SK-N-SH (cell line): Measurements from ENCODE around the gene RB1. TPM values are rescaled to one million over a fixed set of nuclear protein-coding genes. Genes with fewer than 3 reads are reported as not detected.

ENCODE experiments used
- CTCF ChIA-PET: fragments of 300-600, 350-600 bp; formaldehyde crosslinking; extraction: SDS; loops from one replicate; lab custom pipeline; 2021; lab: Yijun Ruan, JAX
- POLR2A ChIA-PET: fragments of 350-600 bp; sonication (Branson Sonifier 250); formaldehyde crosslinking; extraction: SDS; loops from one replicate; lab custom pipeline; 2020; ENCODE audit warnings: antibody characterized with exemption, inconsistent platforms; lab: Yijun Ruan, JAX
- DNase-seq: peaks from one replicate; pipeline ENCODE4 v3.0.0; 2012
- H2AFZ ChIP-seq: fragments of 200-600 bp; sonication (generic); 2 replicates; pipeline ENCODE4 v1.8.1; 2016; ENCODE audit warnings: antibody characterized with exemption, mild to moderate bottlenecking, low read depth
- H3F3A ChIP-seq: fragments of 200-600 bp; sonication (generic); replicated peaks from 2 replicates; pipeline ENCODE3; 2016; ENCODE audit warnings: antibody characterized with exemption, mild to moderate bottlenecking; ENCODE audit not compliant: insufficient read depth
- H3K27ac ChIP-seq, 2 experiments: fragments of 200-500 bp in 1 of 2; fragments of 200-600 bp in 1 of 2; sonication (Bioruptor generic) in 1 of 2; sonication (generic), shearing (Covaris generic) in 1 of 2; 2 replicates each; pipeline versions ENCODE4 v1.5.1 to v1.6.1; 2014 to 2016; ENCODE audit warnings: low read depth in 2 of 2, inconsistent platforms in 1 of 2, low read length in 1 of 2, mild to moderate bottlenecking in 1 of 2, mixed read lengths in 1 of 2
- H3K27me3 ChIP-seq: fragments of 200-600 bp; sonication (generic), shearing (Covaris generic); 2 replicates; pipeline ENCODE4 v1.6.1; 2016; ENCODE audit warnings: mixed run types; ENCODE audit not compliant: insufficient read depth
- H3K36me3 ChIP-seq, 2 experiments: fragments of 200-500 bp in 1 of 2; fragments of 200-600 bp in 1 of 2; sonication (Bioruptor generic) in 1 of 2; sonication (generic) in 1 of 2; replicated peaks in 1 of 2; 2 replicates each; pipeline versions ENCODE3 to v1.5.1; 2014 to 2016; ENCODE audit warnings: low read length in 1 of 2, mild to moderate bottlenecking in 1 of 2; ENCODE audit not compliant: insufficient read depth in 2 of 2, control insufficient read depth in 1 of 2
- H3K4me1 ChIP-seq, 2 experiments: fragments of 200-500 bp in 1 of 2; fragments of 200-600 bp in 1 of 2; sonication (Bioruptor generic) in 1 of 2; sonication (generic), shearing (Covaris generic) in 1 of 2; 2 replicates each; pipeline versions ENCODE4 v1.5.1 to v1.6.1; 2014 to 2016; ENCODE audit warnings: low read depth in 1 of 2, low read length in 1 of 2, mixed run types in 1 of 2; ENCODE audit not compliant: insufficient read depth in 2 of 2, control insufficient read depth in 1 of 2
- H3K4me2 ChIP-seq: fragments of 200-600 bp; sonication (generic), shearing (Covaris generic); 2 replicates; pipeline ENCODE4 v1.6.1; 2017; ENCODE audit warnings: mixed run types
- H3K4me3 ChIP-seq, 2 experiments: fragments of 200-500 bp in 1 of 2; fragments of 200-600 bp in 1 of 2; sonication (Bioruptor generic) in 1 of 2; sonication (generic), shearing (Covaris generic) in 1 of 2; 2 replicates each; pipeline versions ENCODE4 v1.5.1 to v1.8.1; 2014 to 2016; ENCODE audit warnings: low read depth in 2 of 2, inconsistent platforms in 1 of 2, low read length in 1 of 2, mild to moderate bottlenecking in 1 of 2, mixed read lengths in 1 of 2, moderate library complexity in 1 of 2
- H3K79me2 ChIP-seq: fragments of 200-600 bp; sonication (generic); 2 replicates; pipeline ENCODE4 v1.8.1; 2017; ENCODE audit warnings: mild to moderate bottlenecking; ENCODE audit not compliant: insufficient read depth
- H3K9ac ChIP-seq: fragments of 200-600 bp; sonication (generic); 2 replicates; pipeline ENCODE4 v1.6.1; 2017; ENCODE audit warnings: mixed run types
- H3K9me2 ChIP-seq: fragments of 200-600 bp; sonication (generic); 2 replicates; pipeline ENCODE4 v1.6.1; 2017; ENCODE audit warnings: mixed run types
- H3K9me3 ChIP-seq: fragments of 200-600 bp; sonication (generic); 2 replicates; pipeline ENCODE4 v1.6.1; 2017; ENCODE audit warnings: mixed run types, mild to moderate bottlenecking, moderate library complexity
- H4K20me1 ChIP-seq: fragments of 200-600 bp; sonication (generic); 2 replicates; pipeline ENCODE4 v1.6.1; 2017; ENCODE audit warnings: mild to moderate bottlenecking, mixed run types; ENCODE audit not compliant: insufficient read depth
- CHD2 ChIP-seq: fragments of 150-350 bp; IDR thresholded peaks from 2 replicates; pipeline ENCODE4 v1.6.1; 2018; ENCODE audit warnings: low read length; ENCODE audit not compliant: partially characterized antibody
- EP300 ChIP-seq, 2 experiments: IDR thresholded peaks; 2 replicates each; pipeline versions ENCODE4 v1.4.0 to v1.6.1; 2012; ENCODE audit warnings: borderline replicate concordance in 1 of 2, low read depth in 1 of 2, low read length in 1 of 2
- FOSL2 ChIP-seq: IDR thresholded peaks from 2 replicates; pipeline ENCODE4 v1.4.0; 2012; ENCODE audit warnings: low read depth, mild to moderate bottlenecking, moderate library complexity, borderline replicate concordance
- FOXM1 ChIP-seq: IDR thresholded peaks from 2 replicates; pipeline ENCODE4 v1.4.0; 2012; ENCODE audit warnings: low read depth, mild to moderate bottlenecking
- GABPA ChIP-seq: IDR thresholded peaks from 2 replicates; pipeline ENCODE4 v1.4.0; 2012; ENCODE audit warnings: low read depth, mild to moderate bottlenecking
- GATA2 ChIP-seq: sonication (generic); formaldehyde crosslinking; IDR thresholded peaks from 2 replicates; pipeline ENCODE4 v1.5.0; 2020; ENCODE audit warnings: mild to moderate bottlenecking, missing genetic modification reagents
- MXI1 ChIP-seq: IDR thresholded peaks from 2 replicates; pipeline ENCODE4 v1.6.1; 2012; ENCODE audit warnings: mild to moderate bottlenecking, low read depth, low read length, improper control_type of control experiment
- NFIC ChIP-seq: IDR thresholded peaks from 2 replicates; pipeline ENCODE4 v1.4.0; 2012; ENCODE audit warnings: borderline replicate concordance
- RAD21 ChIP-seq: IDR thresholded peaks from 2 replicates; pipeline ENCODE4 v1.6.1; 2012; ENCODE audit warnings: mild to moderate bottlenecking, low read length
- RCOR1 ChIP-seq: fragments of 150-350 bp; IDR thresholded peaks from 2 replicates; pipeline ENCODE4 v1.6.1; 2017; ENCODE audit warnings: antibody characterized with exemption, low read length
- REST ChIP-seq: IDR thresholded peaks from 2 replicates; pipeline ENCODE4 v1.6.1; 2012; ENCODE audit warnings: mild to moderate bottlenecking, low read depth, low read length, moderate library complexity
- RXRA ChIP-seq: IDR thresholded peaks from 2 replicates; pipeline ENCODE4 v1.4.0; 2012; ENCODE audit warnings: low read depth, mild to moderate bottlenecking, borderline replicate concordance
- SIN3A ChIP-seq: IDR thresholded peaks from 2 replicates; pipeline ENCODE4 v1.6.1; 2012; ENCODE audit warnings: low read depth, mild to moderate bottlenecking, low read length, moderate library complexity, borderline replicate concordance
- WGBS: methylation state at CpG from one replicate; pipeline ENCODE4 v1.1.6; 2017; ENCODE audit warnings: low lambda C conversion rate; 5-methylcytosine and 5-hydroxymethylcytosine counted together
- polyA plus RNA-seq, 3 experiments: library from polyadenylated mRNA; depleted of rRNA; stranded (reverse); fragments of >200 nt; gene quantifications; 2 replicates each; pipeline ENCODE4 v1.2.3, GENCODE V29; 2012

The RB1 gene
- polyA plus RNA-seq, 1 of the 3 experiments (the other 2 are of a cell fraction) = 11.5 TPM

GRCh38 chr13:48510698-48511097, 207.1 kb downstream of the RB1 start (continued):
- no peak for TF ChIP-seq REST
- no peak for TF ChIP-seq SIN3A
- TF ChIP-seq FOXM1 = no peak
- no peak for TF ChIP-seq CHD2
- TF ChIP-seq GATA2 = no peak
- TF ChIP-seq GABPA = no peak
- TF ChIP-seq FOSL2 = no peak

GRCh38 chr13:48511621-48512230, 208.2 kb downstream of the RB1 start:
- no peak overlapping the region for H2AFZ ChIP-seq
- DNase-seq = no peak
- no peaks in the 10 kb centered on the region for H3K9me3 ChIP-seq
- no peak overlapping the region for H3K27ac ChIP-seq
- no peak overlapping the region for H3K4me2 ChIP-seq
- POLR2A ChIA-PET = no interaction called here
- WGBS = 77% methylated on average over 10 of the region's 10 CpGs
- H3K36me3 ChIP-seq = peaks cover 0 to 5% of the 10 kb centered on the region in 2 experiments
- H3K79me2 ChIP-seq = no peaks in the 10 kb centered on the region
- H3K4me3 ChIP-seq = no peak overlapping the region
- TF ChIP-seq RCOR1 = no peak
- no peak for TF ChIP-seq RXRA
- TF ChIP-seq RAD21 = no peak
- no peaks in the 10 kb centered on the region for H3K27me3 ChIP-seq
- H4K20me1 ChIP-seq = no peaks in the 10 kb centered on the region
- peaks cover 0 to 2% of the 10 kb centered on the region in 2 experiments; a peak in 1 of 4 replicates for H3K4me1 ChIP-seq
- H3K9ac ChIP-seq = no peak overlapping the region
- CTCF ChIA-PET = no interaction called here
- no peaks in the 10 kb centered on the region for H3K9me2 ChIP-seq
- H3F3A ChIP-seq = no peaks in the 10 kb centered on the region

GRCh38 chr13:48514793-48515192, 211.2 kb downstream of the RB1 start:
- H3K4me3 ChIP-seq = no peak overlapping the region
- no peak overlapping the region for H3K9ac ChIP-seq
- H3F3A ChIP-seq = no peaks in the 10 kb centered on the region
- no peak overlapping the region for H2AFZ ChIP-seq
- H3K79me2 ChIP-seq = no peaks in the 10 kb centered on the region
- H3K4me2 ChIP-seq = no peak overlapping the region
- 96% methylated on average over 4 of the region's 4 CpGs for WGBS
- no peaks in the 10 kb centered on the region for H3K9me3 ChIP-seq
- ChIA-PET CTCF (interaction anchor here (0.9 to 1.2 kb wide), 2 partner anchors 17 to 420 kb away, joined by 3 to 4 read pairs; partner anchors contain the start of gene MED4), POLR2A (no interaction called here)
- DNase-seq = no peak
- no peaks in the 10 kb centered on the region for H3K9me2 ChIP-seq
- H3K36me3 ChIP-seq = peaks cover 0 to 5% of the 10 kb centered on the region in 2 experiments
- H4K20me1 ChIP-seq = no peaks in the 10 kb centered on the region
- TF ChIP-seq NFIC (no peak), CHD2 (no peak), EP300 (IDR thresholded peaks at IDR 0.05; ENCODE audit: borderline replicate concordance in 1 of 2, low read depth in 1 of 2, low read length in 1 of 2) (no peak), MXI1 (no peak), GATA2 (no peak), REST (no peak), FOSL2 (no peak)
- no peak overlapping the region for H3K27ac ChIP-seq
- H3K4me1 ChIP-seq = peaks cover 0 to 2% of the 10 kb centered on the region in 2 experiments; a peak in 1 of 4 replicates
- no peaks in the 10 kb centered on the region for H3K27me3 ChIP-seq
